MCF 10A (cell line): ENCODE data around the gene STK4. TPM values are rescaled to one million over a fixed set of nuclear protein-coding genes. Genes with fewer than 3 reads are reported as not detected.

Experiments
- BruUV-seq: library from RNA; stranded (reverse); fragments of 400-500 nt; replicated peaks from 2 replicates; lab custom pipeline; 2021; lab: Mats Ljungman, UMichigan
- CTCF ChIA-PET: fragments of 300-600 bp; sonication (Branson Sonifier 250); formaldehyde crosslinking; extraction: SDS; loops from one replicate; lab custom pipeline; 2021; ENCODE audit warnings: antibody characterized with exemption, inconsistent platforms; lab: Yijun Ruan, JAX
- POLR2A ChIA-PET: fragments of 300-600, 350-650 bp; sonication (Branson Sonifier 250); formaldehyde crosslinking; extraction: SDS; loops from one replicate; lab custom pipeline; 2020; ENCODE audit warnings: antibody characterized with exemption, inconsistent platforms; lab: Yijun Ruan, JAX
- DNase-seq: peaks from one replicate; pipeline ENCODE4 v3.0.0-alpha.2; 2018; ENCODE audit not compliant: unreplicated experiment
- H3K27ac Mint-ChIP-seq: one replicate; pipeline ENCODE4 v1.8.0; 2022; ENCODE audit warnings: mild to moderate bottlenecking, low read depth, mixed read lengths; ENCODE audit not compliant: unreplicated experiment
- H3K27me3 Mint-ChIP-seq: one replicate; pipeline ENCODE4 v1.8.0; 2022; ENCODE audit warnings: mixed read lengths; ENCODE audit not compliant: insufficient read depth, unreplicated experiment
- H3K36me3 Mint-ChIP-seq: one replicate; pipeline ENCODE4 v1.8.0; 2022; ENCODE audit warnings: mild to moderate bottlenecking, moderate library complexity, mixed read lengths; ENCODE audit not compliant: insufficient read depth, unreplicated experiment
- H3K4me1 Mint-ChIP-seq: one replicate; pipeline ENCODE4 v1.8.0; 2022; ENCODE audit warnings: mixed read lengths; ENCODE audit not compliant: insufficient read depth, unreplicated experiment
- H3K4me3 Mint-ChIP-seq: one replicate; pipeline ENCODE4 v1.8.0; 2022; ENCODE audit warnings: mild to moderate bottlenecking, moderate library complexity, mixed read lengths; ENCODE audit not compliant: unreplicated experiment
- H3K9me3 Mint-ChIP-seq: one replicate; pipeline ENCODE4 v1.8.0; 2022; ENCODE audit warnings: mixed read lengths; ENCODE audit not compliant: unreplicated experiment
- CTCF ChIP-seq: fragments of 200-600 bp; IDR thresholded peaks from one replicate; pipeline ENCODE4 v1.8.0; 2022; ENCODE audit warnings: antibody characterized with exemption, mild to moderate bottlenecking; ENCODE audit not compliant: unreplicated experiment
- intact Hi-C: fragments of 100-400 bp; cut with micrococcal nuclease; formaldehyde crosslinking; loops from 2 replicates; pipeline ENCODE4 v1.14.1; 2022
- total RNA-seq: library from RNA; stranded (reverse); gene quantifications from 2 replicates; pipeline ENCODE4 v1.2.3, GENCODE V29; 2022

Gene STK4
- total RNA-seq, 1 experiment from 2014 or later = 47.7 TPM

- H3K4me1 Mint-ChIP-seq = peaks cover 31% of the 10 kb centered on the region
These were observed 11.0 kb upstream of the STK4 start for GRCh38 chr20:44955270-44955669.

GRCh38 chr20:44956410-44956809 is 9.9 kb upstream of the STK4 start:
- H3K9me3 Mint-ChIP-seq = no peaks in the 10 kb centered on the region
- ChIA-PET POLR2A (interaction anchor here (1.0 to 4.4 kb wide), 3 partner anchors 11 to 68 kb away, joined by 4 to 18 read pairs (median 5); partner anchors contain the start of gene STK4), CTCF (interaction anchor here (1.5 kb wide), 1 partner anchor 139 kb away, joined by 3 read pairs; no protein-coding TSS in a partner anchor)
- no peaks in the 10 kb centered on the region for H3K27me3 Mint-ChIP-seq
- H3K4me3 Mint-ChIP-seq = no peak overlapping the region
- intact Hi-C loops = no loop called here
- H3K4me1 Mint-ChIP-seq = peaks cover 42% of the 10 kb centered on the region
- no TSS peak for BruUV-seq
- peak overlapping the region; percentile 24 for H3K27ac Mint-ChIP-seq
- no peak for DNase-seq
- no peak for TF ChIP-seq CTCF
- H3K36me3 Mint-ChIP-seq = peaks cover 67% of the 10 kb centered on the region

More at GRCh38 chr20:44955270-44955669, 11.0 kb upstream of the STK4 start:
- TF ChIP-seq CTCF = no peak
- Mint-ChIP-seq H3K36me3 (peaks cover 78% of the 10 kb centered on the region), H3K4me3 (no peak overlapping the region), H3K9me3 (no peaks in the 10 kb centered on the region), H3K27me3 (no peaks in the 10 kb centered on the region), H3K27ac (no peak overlapping the region)
- BruUV-seq = no TSS peak
- ChIA-PET POLR2A (interaction anchor here (0.9 to 1.1 kb wide), 2 partner anchors 13 to 151 kb away, joined by 3 read pairs; no protein-coding TSS in a partner anchor), CTCF (no interaction called here)
- intact Hi-C loops = no loop called here
- DNase-seq = no peak

- ChIA-PET CTCF (interaction anchor here (0.5 to 3.5 kb wide), 5 partner anchors 16 to 395 kb away, joined by 3 to 15 read pairs (median 4); no protein-coding TSS in a partner anchor), POLR2A (interaction anchor here (0.8 to 4.4 kb wide), 7 partner anchors 9 to 378 kb away, joined by 3 to 33 read pairs (median 7); partner anchors contain the start of genes PABPC1L and STK4)
- H3K27ac Mint-ChIP-seq = peak overlapping the region; percentile 57
- no peaks in the 10 kb centered on the region for H3K9me3 Mint-ChIP-seq
- BruUV-seq = no TSS peak
- H3K4me3 Mint-ChIP-seq = peak overlapping the region; percentile 76
- peaks cover 49% of the 10 kb centered on the region for H3K36me3 Mint-ChIP-seq
- peaks cover 48% of the 10 kb centered on the region for H3K4me1 Mint-ChIP-seq
- intact Hi-C loops = no loop called here
- no peak for TF ChIP-seq CTCF
- H3K27me3 Mint-ChIP-seq = no peaks in the 10 kb centered on the region
- no peak for DNase-seq
These were observed 8.0 kb upstream of the STK4 start for GRCh38 chr20:44958276-44958675.

GRCh38 chr20:44959082-44959637 is 7.2 kb upstream of the STK4 start:
- H3K27me3 Mint-ChIP-seq = no peaks in the 10 kb centered on the region
- H3K4me1 Mint-ChIP-seq = peaks cover 45% of the 10 kb centered on the region
- peak overlapping the region; percentile 57 for H3K27ac Mint-ChIP-seq
- peak overlapping the region; percentile 76 for H3K4me3 Mint-ChIP-seq
- intact Hi-C loops = no loop called here
- H3K9me3 Mint-ChIP-seq = no peaks in the 10 kb centered on the region
- BruUV-seq = no TSS peak
- CTCF ChIA-PET = interaction anchor here (0.6 to 3.5 kb wide), 5 partner anchors 10 to 275 kb away, joined by 3 to 15 read pairs (median 3); no protein-coding TSS in a partner anchor
- TF ChIP-seq CTCF = no peak
- peak; percentile 62 for DNase-seq
- peaks cover 41% of the 10 kb centered on the region for H3K36me3 Mint-ChIP-seq
- POLR2A ChIA-PET = interaction anchor here (0.6 to 4.4 kb wide), 23 partner anchors 8 to 475 kb away, joined by 3 to 33 read pairs (median 4); partner anchors contain the start of genes DBNDD2, PABPC1L, STK4 and YWHAB
